ENCODE results near the gene EXOSC9. TPM values are rescaled to one million over a fixed set of nuclear protein-coding genes. Genes with fewer than 3 reads are reported as not detected.

Gene EXOSC9
- total and polyA plus RNA-seq, 10 of the 15 experiments (the other 5 are each of a cell fraction or from before 2014, with no cell fraction given), result 49.0 to 131 (median 85.4) TPM

GRCh38 chr4:121817701-121818100 is 16.6 kb downstream of the EXOSC9 start:
- POLR2A ChIA-PET, result interaction anchor here (1.0 to 1.3 kb wide), 3 partner anchors 9 to 17 kb away, joined by 3 to 5 read pairs (median 3); partner anchors contain the start of gene EXOSC9
- CTCF ChIA-PET, result interaction anchor here (0.6 to 1.4 kb wide), 2 partner anchors 16 to 35 kb away, joined by 3 to 6 read pairs; partner anchors contain the start of gene EXOSC9
- Histone ChIP-seq H4K20me1 (ENCODE audit: control insufficient read depth, insufficient read depth) (no peaks in the 10 kb centered on the region), H3K27ac (ENCODE audit: control insufficient read depth, insufficient read depth) (no peak overlapping the region), H3K9me3 (replicated peaks; ENCODE audit: control insufficient read depth, insufficient read depth, low read length) (no peaks in the 10 kb centered on the region), H3K9ac (ENCODE audit: control insufficient read depth, insufficient read depth, low read length) (no peak overlapping the region), H3K36me3 (ENCODE audit: control insufficient read depth in 2 of 2, insufficient read depth in 2 of 2, low read length in 1 of 2) (peaks cover 1 to 21% of the 10 kb centered on the region in 2 experiments), H3K4me1 (ENCODE audit: control insufficient read depth, insufficient read depth, low read length) (no peaks in the 10 kb centered on the region), H3K79me2 (ENCODE audit: control insufficient read depth, insufficient read depth, low read length) (peaks cover 40% of the 10 kb centered on the region), H3K4me3 (0 out of 2 replicates have a peak overlapping the region, but pooled peaks have one; percentile 5), H3K27me3 (replicated peaks in 1 of 2; ENCODE audit: control insufficient read depth in 2 of 2, insufficient read depth in 2 of 2, low read length in 1 of 2) (no peaks in the 10 kb centered on the region), H3K4me2 (ENCODE audit: control insufficient read depth, insufficient read depth) (peak overlapping the region; percentile 22; the same call in 1 of the 2 replicates), H2AFZ (ENCODE audit: control insufficient read depth, low read depth, low read length) (no peak overlapping the region)
- SMC1A ChIA-PET (ENCODE audit: uncharacterized antibody, unreplicated experiment), result interaction anchor here (0.6 to 1.7 kb wide), 4 partner anchors 11 to 520 kb away, joined by 3 to 5 read pairs (median 3); no protein-coding TSS in a partner anchor
- RAD21 ChIA-PET (ENCODE audit: unreplicated experiment), result no interaction called here
- WGBS (ENCODE audit: insufficient coverage, insufficient replicate concordance, low lambda C conversion rate, missing lambda C conversion rate), result 8% methylated on average over 1 of the region's 1 CpG
- ATAC-seq (no peak), DNase-seq (ENCODE audit: low read depth, low spot score) (no peak), FAIRE-seq (no peak)
- in situ Hi-C loops (cut with MboI), result no loop called here
- intact Hi-C loops (cut with micrococcal nuclease; ENCODE audit: unreplicated experiment), result no loop called here
- BruUV-seq (replicated peaks), result no TSS peak
- TF ChIP-seq CTCF (IDR thresholded peaks at IDR 0.05 in 2 of 3, conservative IDR thresholded peaks at IDR 0.05 in 1 of 3; ENCODE audit: control insufficient read depth in 2 of 3, extremely low read depth in 1 of 3, insufficient read depth in 1 of 3, low read depth in 3 of 3, low read length in 3 of 3) (no peak), BACH1 (IDR thresholded peaks at IDR 0.05; ENCODE audit: borderline replicate concordance) (no peak), POLR2A (IDR thresholded peaks at IDR 0.05; ENCODE audit: low read depth, low read length) (0 out of 2 replicates have a peak, but pooled peaks have one; percentile 27), NRF1 (conservative IDR thresholded peaks at IDR 0.05; ENCODE audit: low read depth, low read length) (no peak)

All from GM12878 (cell line).